NCI-H2196 treated with DMSO at 0.1 percent for 48 hours (cell line): ENCODE results near the gene CCM2L.

Source experiments
- DNase-seq: peaks from one replicate; lab custom pipeline; 2025; ENCODE audit not compliant: unreplicated experiment; lab: John Stamatoyannopoulos, UW

Gene CCM2L

DNA sequence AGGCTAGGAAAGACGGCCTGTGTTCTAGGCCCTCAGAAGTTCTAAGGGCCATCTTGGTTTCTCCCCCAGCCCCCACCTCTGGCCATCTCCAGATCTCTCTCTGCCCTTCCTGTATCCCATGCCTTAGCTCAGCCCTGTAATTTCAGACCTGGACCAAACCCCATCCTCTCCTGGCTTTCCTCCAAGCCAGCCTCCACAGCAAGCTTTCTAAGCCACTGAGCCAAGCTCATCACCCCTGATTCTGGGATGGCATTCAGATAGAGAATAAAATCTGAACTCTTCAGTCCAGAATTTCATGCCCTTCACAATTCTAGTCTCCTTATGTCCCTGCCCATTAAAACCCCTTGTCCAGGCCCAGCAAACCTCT lies 18.9 kb upstream of the CCM2L start:
- DNase-seq: no peak

DNA sequence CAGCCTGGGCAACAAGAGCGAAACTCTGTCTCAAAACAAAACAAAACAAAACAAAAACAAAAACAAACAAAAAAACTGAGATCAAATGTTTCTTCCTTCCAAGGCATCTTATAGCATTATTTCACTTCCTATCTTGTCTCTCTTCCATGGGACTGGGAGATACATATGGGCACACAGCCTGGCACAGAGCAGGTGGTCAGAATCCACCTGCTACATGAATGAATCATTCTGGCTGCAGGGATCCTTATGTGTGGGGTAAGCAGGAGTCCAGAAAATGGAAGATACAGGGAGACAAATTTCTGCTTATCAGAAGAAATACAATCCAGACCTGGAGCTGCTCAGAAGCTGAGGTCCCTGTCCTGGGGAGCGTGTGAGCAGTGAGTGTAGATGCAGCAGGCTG lies 18.2 kb upstream of the CCM2L start:
- DNase-seq: no peak

DNA sequence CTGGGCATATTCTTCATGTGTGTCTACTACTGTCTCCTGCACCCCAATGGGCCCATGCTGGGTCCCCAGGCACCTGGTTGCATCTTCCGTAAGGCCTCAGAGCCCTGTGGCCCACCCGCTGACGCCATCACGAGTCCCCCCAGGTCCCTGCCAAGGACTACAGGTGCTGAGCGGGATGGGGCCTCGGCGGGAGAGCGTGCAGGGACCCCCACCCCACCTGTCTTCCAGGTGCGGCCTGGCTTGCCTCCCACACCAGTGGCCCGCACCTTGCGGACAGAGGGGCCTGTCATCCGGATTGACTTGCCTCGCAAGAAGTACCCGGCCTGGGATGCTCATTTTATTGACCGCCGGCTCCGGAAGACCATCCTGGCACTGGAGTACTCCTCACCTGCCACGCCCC lies 13.2 kb upstream of the CCM2L start:
- DNase-seq: no peak

DNA sequence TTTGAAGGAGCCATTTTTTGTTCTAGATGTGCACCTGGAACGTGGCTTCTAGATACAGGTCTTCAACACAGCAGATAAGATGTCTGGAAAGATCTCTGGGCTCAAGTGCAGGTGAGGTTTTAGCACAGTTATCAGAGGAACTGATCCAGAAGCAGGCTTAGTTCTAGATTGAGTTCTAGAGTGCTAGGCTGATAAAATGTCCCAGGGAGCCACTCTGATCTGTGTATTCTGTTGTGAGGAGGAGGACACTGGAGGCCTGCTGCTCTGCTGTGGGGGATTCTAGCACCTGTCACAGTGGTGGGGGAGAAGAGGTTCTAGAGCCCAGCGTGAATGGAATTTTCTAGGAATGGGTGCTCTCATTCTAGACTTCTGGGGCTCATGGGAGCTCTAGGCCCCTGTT lies 12.0 kb upstream of the CCM2L start:
- no peak for DNase-seq

DNA sequence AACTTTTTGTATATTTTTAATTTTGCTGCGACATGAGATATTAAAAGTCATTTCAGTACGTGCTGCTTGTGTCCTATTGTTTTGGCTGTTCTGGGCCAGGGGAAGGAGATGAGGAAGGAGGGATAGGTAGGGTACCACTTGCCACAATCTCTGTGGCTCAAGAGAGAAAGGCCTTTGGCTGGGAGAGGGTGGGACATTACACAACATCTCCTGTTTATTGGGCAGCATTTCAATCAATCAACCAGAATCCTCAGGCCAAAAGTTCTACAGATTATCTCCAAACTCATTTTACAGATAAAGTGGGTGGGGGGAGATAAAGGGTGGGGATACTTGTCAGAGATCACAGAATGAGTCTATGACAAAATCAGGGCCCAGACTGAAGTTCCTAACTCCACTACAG lies 6.9 kb upstream of the CCM2L start:
- DNase-seq: no peak

DNA sequence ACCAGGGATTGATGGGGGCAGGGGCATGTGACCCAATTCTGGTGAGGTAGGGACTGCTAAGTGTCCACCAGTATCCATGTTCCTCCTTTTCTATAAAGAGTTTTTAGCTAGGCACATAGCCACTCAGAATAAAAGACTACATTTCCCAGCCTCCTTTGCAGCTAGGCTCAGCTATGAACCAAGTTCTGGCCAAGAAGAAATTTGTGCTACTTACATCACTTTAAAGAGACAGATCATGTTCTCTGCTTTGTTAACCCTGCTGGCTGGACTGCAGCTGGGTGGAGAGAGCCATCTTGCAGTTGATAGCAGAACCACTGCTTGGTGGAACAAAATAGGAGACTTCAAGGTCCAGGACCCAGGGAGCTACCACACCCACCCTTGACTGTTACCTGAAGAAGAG lies 5.3 kb upstream of the CCM2L start:
- DNase-seq: no peak

DNA sequence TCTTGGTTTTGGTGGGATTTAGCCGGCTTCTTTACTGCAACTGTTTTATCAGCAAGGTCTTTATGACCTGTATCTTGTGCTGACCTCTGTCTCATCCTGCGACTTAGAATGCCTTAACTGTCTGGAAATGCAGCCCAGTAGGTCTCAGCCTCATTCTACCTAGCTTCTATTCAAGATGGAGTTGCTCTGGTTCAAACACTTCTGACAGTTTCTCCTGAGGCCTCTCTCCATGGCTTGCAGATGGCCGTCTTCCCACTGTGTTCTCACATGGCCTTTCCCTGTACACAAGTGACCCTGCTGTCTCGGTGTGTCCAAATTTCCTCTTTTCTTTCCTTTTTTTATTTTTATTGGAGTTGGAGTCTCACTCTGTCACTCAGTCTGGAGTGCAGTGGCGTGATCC lies 4.2 kb upstream of the CCM2L start:
- no peak for DNase-seq

DNA sequence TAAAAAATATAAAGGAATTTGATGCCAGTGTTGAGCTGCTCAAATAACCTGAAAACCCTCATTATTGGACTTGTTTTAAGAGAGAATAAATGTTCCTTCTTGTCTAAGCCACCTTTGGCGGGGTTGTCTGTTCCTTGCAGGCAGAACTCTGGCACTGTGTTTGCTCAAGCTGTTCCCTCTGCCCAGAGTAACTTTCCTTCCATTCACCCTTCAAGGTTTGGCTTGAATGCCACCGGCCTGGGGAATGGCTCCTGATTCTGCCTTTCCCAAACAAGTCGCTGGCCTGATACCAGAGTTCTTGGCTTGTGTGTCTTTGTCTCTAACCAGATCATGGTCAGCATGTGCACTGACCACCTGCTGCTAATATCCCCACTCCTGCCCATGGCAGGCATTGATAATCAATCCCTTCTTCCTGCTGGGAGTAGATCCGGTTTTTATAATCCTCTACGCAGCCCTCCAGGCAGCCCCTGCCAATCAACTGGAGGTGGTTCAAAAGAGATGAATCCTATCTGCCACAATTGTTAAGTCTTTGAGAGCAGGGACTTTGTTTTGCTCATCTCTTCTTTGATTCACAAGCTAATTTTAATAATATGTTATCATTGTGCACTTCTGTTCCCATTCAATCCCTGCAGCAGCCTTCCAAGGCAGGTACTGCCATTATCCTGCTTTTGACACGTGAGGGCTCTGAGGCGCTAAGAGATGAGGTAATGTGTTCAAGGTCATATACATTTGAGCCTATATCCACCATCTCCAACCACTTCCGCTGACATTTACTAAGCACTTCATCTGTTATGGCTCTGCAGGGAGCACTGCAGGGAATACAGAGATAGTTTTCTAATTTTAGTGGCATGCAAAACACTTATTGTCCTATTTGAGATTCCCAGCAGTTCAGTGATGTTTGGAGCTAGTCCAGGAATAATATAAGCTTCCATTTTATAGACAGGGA lies 3.1 kb upstream of the CCM2L start:
- no peak for DNase-seq

DNA sequence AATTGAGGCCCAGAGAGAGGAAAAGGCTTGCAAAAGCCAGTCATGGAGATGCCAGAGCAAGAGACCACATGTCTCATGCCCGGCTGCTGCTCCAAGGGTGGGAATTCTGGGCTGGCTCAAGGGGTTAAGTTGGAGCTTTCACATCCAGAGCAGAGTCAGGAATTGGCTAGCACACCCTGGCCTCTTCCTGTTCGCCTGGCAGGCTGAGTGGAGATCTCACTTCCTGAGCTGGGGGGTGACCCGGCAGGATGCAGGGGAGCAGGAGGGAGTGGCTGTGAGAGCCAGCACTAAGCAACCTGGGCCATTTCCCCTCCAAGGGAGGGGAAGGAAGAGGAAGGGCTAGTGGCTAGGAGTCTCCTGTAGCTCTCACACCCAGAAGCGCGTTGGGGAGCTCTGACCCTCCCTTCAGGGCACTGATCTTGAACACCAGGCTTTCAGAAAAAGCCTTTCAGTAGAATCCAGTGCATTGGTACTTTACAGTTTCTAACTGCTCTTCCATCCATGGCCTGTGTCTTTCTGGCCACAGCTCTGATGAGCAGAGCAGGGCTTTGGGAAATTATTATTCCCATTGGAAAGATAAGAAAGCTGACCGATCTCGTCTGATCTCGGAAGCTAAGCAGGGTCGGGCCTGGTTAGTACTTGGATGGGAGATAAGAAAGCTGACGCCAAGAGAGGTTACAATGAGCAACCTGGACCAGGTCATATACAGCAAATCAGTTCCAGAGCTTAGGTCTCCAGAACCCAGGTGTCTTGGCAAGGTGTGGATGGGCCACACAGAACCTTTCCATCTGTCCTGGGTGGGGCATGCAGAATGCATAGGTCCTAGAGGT lies 2.2 kb upstream of the CCM2L start:
- no peak for DNase-seq

DNA sequence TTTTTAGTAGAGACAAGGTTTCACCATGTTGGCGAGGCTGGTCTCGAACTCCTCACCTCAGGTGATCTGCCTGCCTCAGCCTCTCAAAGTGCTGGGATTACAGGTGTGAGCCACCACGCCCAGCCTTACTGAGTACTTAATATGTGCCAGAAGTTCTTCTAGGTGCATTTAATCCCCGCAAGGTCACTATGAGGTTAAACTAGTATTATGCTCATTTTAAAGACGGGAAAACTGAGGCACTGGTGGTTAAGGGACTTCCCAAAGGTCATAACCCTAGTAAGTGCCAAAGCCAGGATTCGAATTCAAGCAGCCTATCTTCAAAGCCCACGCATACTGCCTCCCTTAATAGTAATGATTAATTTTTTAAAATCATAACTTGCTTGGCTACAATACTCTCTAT lies 674 bp upstream of the CCM2L start:
- DNase-seq: no peak

DNA sequence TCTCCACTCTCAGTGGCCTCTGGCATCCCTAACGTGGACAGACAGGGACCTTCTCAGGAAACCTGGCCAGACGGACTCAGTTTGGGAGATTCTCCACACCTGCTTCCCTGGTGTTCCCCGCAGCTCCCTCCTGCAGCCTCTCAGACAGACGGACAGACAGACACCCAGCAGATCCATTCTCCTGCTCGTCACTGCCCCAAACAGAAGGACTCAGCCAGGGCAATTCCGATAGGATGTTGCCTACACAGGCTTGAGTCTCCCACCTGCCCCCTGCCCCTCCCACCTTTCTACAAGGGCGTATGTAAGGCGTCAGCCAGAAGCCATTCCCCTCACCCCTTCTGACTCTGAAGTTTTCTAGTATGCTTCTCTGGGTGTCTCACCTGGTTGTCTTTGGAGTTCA lies 428 bp downstream of the CCM2L start:
- no peak for DNase-seq

DNA sequence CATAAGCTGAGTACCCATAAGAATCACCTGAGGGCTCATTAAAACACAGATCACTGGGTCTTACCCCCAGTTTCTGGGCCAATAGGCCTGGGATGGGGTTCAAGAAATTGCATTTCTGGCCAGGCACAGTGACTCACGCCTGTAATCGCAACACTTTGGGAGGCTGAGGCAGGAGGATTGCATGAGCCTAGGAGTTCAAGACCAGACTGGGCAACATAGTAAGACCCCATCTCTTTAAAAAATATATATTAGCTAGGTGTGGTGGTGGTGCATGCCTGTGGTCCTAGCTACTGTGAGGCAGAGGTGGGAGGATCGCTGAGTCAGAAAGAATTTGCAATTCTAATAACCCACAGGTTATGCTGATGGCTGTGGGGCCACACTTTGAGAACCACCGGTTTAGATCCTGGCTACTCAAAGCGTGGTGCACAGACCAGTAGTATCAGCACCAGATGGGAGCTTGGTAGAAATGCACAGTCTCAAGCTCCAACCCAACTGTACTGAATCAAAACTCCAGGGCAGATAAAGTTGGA lies 2.0 kb downstream of the CCM2L start:
- no peak for DNase-seq

DNA sequence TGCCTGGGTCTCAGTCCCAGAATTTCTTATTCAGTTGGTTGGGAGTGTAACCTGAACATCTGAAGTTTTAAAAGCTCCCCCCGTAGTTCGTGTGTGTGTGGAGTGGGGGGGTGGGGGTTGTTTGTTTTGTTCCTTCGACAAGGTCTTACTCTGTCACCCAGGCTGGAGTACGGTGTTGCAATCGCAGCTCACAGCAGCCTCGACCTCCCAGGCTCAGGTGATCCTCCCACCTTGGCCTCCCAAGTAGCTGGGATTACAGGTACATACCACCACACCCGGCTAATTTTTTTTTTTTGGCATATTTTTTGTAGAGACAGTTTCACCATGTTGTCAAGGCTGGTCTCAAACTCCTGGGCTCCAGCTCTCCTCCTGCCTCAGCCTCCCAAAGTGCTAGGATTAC lies 3.1 kb downstream of the CCM2L start:
- no peak for DNase-seq

DNA sequence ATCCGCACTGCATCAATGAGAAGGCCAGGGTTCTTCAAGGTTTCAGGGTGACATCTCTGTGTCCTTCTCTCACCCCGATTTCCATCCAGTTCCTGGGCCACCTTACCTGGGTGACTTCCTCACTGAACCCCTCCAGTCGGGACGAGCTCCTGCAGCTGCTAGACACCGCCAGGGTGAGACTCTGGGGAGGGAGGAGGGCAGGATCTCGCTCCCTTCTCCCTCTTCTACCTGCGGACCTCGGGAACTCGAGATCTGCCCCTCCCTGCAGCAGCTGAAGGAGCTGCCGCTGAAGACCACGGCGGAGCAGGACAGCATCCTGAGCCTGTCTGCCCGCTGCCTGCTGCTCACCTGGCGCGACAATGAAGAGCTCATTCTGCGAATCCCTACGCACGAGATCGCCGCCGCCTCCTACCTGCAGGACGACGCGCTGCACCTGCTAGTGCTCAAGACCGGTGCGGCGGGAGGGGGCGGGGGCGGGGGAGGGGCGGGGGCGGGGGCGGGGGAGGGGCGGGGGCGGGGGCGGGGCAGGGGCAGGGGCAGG lies 7.5 kb downstream of the CCM2L start:
- DNase-seq: peak; percentile 90

DNA sequence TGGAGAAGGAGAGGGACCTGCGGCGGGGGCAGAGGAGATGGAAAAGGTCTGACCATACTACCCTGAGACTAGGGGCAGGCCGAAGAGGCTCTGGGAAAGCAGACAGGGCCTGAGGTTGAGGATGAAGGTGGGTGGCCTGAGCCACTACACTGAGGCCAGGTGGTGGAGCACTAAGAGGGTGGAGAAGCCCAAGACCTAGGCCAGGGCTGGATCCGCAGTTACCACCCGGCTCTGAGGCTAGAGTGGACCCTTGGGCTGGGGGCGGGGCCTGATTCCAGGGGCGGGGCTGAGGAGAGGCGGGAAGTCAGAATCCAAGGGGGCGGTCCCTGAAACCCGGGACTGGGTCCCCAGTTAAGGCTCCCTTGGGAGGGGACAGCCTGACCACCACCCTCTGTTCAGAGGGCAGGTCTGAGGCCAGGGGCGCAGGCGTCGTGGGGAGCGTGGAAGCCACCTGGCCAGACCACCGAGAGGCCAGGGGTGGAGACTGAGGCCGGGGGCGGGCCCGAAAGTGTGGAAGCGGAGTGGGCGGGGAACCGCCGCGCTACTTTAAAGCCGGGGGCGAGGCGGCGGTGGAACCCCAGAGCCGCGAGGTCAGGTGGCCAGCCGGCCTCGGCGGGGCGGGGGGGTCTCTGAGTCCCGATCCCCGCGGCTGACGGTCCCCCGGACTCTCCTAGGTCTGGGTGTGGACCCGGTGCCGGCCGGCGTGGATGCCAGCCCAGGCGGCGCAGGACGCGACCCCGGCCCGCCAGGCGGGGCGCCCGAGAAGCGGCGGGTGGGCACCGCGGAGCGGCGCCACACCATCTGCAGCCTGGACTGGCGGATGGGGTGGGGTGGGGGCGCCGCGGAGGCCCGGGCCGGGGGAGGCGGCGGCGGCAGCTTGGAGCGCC lies 8.3 kb downstream of the CCM2L start:
- peak; percentile 88 for DNase-seq

DNA sequence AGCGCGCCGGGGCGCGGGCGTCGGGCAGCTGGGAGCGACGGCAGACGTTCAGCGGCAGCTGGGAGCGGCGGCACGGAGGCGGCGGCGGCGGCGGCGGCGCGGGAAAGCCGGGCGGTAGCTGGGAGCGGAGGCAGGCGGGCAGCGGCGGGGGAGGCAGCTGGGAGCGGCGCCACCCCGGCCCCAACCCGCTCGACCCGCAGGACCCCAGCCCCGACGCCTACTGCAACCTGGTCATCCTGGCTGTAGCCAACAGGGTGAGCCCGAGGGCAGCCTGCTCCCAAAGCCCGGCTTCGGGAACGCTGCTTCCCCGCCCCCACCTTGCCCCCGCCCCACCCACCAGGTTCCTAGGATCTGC lies 8.9 kb downstream of the CCM2L start:
- peak; percentile 44 for DNase-seq

DNA sequence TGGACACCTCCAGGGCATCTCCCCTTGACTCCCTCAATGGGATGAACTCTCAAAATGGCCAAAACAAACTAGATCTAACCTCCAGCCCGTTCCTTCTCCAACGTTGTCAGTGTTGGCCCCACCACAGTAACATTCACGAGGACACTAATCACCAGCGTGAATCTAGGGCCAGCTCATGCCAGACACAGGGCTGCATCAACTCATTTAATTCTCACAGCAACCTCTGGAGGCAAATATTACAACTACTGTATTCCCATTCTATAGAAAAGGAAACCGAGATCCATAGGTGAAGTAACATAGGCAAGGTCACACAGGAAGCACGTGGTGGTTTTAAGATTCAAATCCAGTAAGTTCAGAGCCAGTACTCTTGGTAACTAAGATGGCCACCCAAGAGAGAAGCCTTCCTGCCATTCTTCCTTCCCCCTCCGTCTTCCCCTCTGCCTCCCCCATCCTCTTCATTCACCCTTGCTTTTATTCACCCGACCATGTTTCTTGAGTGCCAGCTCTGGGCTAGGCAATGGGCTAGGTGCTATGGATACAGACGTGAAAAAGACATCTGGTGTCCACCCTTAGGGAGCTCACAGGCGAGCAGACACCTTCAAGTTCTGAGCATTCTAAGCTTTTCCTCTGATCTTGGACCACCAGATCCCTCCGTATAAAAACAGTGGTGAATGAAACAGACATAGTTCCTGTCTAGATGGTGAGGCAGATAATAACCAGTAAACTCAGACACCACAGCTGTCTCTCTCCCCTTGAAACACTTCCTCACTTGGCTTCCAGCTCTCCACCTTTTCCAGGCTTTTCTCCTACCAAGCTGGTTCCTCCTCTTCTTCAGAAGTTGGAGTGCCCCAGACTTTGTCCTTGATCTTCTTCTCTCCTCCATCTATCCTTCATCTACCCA lies 9.6 kb downstream of the CCM2L start:
- no peak for DNase-seq

DNA sequence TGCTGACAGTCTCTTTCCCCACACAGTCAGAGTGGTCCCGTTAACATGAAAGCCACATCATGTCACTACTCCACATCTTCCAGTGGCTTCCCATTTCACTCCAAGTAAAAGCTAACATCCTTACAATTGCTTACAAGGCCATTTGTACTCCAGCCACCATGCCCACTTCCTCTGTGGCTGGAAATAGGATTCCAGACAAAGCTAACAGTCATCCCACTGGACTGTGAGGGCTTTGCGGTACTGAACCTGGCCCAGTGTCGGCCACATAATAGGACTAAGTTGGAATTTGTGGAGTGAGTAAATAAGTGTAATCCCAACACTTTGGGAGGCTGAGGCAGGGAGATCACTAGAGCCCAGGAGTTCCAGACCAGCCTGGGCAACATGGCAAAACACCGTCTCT lies 10.9 kb downstream of the CCM2L start:
- no peak for DNase-seq

DNA sequence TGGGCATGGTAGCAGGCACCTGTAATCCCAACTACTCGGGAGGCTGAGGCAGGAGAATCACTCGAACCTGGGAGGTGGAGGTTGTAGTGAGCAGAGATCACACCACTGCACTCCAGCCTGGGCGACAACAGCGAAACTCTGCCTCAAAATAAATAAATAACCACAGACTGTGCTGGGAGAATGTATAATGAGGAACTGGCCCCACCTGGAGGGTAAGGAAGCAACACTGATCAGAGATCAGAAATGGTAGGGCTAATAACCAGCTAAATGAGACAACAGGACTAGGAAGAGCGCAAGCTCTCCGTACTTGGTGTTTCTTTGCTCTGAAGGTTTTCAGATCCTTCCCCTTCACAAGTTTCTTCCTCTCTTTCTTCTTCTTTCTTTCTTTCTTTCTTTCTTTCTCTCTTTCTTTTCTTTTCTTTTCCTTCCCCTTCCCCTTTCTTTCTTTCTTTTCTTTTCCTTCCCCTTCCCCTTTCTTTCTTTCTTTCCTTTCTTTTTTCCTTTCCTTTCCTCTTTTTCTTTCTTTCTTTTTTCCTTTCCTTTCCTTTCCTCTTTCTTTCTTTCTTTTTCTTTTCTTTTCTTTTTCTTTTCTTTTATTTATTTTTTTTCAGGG lies 14.6 kb downstream of the CCM2L start:
- no peak for DNase-seq
